GM23338 (cell line): ENCODE measurements around the gene ARHGAP1. TPM values are rescaled to one million over a fixed set of nuclear protein-coding genes. Genes with fewer than 3 reads are reported as not detected.

Source experiments
- ATAC-seq: fragments of 200-7000 bp; cut with Tn5 transposase; 3 replicates; pipeline ENCODE4 v1.9.1; 2020
- DNase-seq: peaks from one replicate; pipeline ENCODE4 v3.0.0-alpha.2; 2015; ENCODE audit warnings: low spot score
- H2AFZ ChIP-seq: fragments of 200-600 bp; sonication (generic); 2 replicates; pipeline ENCODE4 v1.8.0; 2016; ENCODE audit warnings: antibody characterized with exemption, mild to moderate bottlenecking, moderate library complexity
- H3F3A ChIP-seq: fragments of 200-600 bp; sonication (generic); replicated peaks from 2 replicates; pipeline ENCODE4 v1.8.0; 2017; ENCODE audit warnings: antibody characterized with exemption, mixed run types, low read depth
- H3K27ac ChIP-seq: fragments of 200-600 bp; sonication (generic); 2 replicates; pipeline ENCODE4 v1.6.1; 2016; ENCODE audit warnings: low read depth
- H3K27me3 ChIP-seq: fragments of 200-600 bp; sonication (generic); 2 replicates; pipeline ENCODE4 v1.8.0; 2016; ENCODE audit warnings: mild to moderate bottlenecking, mixed run types, moderate library complexity; ENCODE audit not compliant: insufficient read depth
- H3K36me3 ChIP-seq: fragments of 200-600 bp; sonication (generic); 2 replicates; pipeline ENCODE4 v1.8.0; 2016; ENCODE audit warnings: mild to moderate bottlenecking; ENCODE audit not compliant: insufficient read depth
- H3K4me1 ChIP-seq: fragments of 200-600 bp; sonication (generic); 2 replicates; pipeline ENCODE4 v1.8.0; 2016; ENCODE audit warnings: mild to moderate bottlenecking, moderate library complexity; ENCODE audit not compliant: insufficient read depth
- H3K4me2 ChIP-seq: fragments of 200-600 bp; sonication (generic); 2 replicates; pipeline ENCODE4 v1.7.1; 2017; ENCODE audit warnings: mixed run types
- H3K4me3 ChIP-seq: fragments of 200-600 bp; sonication (generic); 2 replicates; pipeline ENCODE4 v1.6.1; 2016; ENCODE audit warnings: mixed run types
- H3K79me2 ChIP-seq: fragments of 200-600 bp; sonication (generic); replicated peaks from 2 replicates; pipeline ENCODE4 v1.8.0; 2017; ENCODE audit warnings: mild to moderate bottlenecking; ENCODE audit not compliant: insufficient read depth
- H3K9me2 ChIP-seq: fragments of 200-600 bp; sonication (generic); 2 replicates; pipeline ENCODE4 v1.8.0; 2017; ENCODE audit not compliant: insufficient read depth
- H4K20me1 ChIP-seq: fragments of 200-600 bp; sonication (generic); replicated peaks from 2 replicates; pipeline ENCODE4 v1.8.0; 2017; ENCODE audit warnings: mild to moderate bottlenecking; ENCODE audit not compliant: insufficient read depth
- H3K27ac Mint-ChIP-seq: 2 replicates; pipeline ENCODE4 v1.8.0; 2020; ENCODE audit warnings: inconsistent platforms, mild to moderate bottlenecking, moderate library complexity, mixed read lengths
- H3K27me3 Mint-ChIP-seq: 3 replicates; pipeline ENCODE4 v1.8.0; 2022; ENCODE audit warnings: low read depth, mild to moderate bottlenecking, moderate library complexity, mixed read lengths, inconsistent platforms; ENCODE audit not compliant: insufficient read depth, poor library complexity
- H3K36me3 Mint-ChIP-seq: 3 replicates; pipeline ENCODE4 v1.8.0; 2021; ENCODE audit warnings: low read depth, mild to moderate bottlenecking, inconsistent platforms, moderate library complexity, mixed read lengths
- H3K4me1 Mint-ChIP-seq: 3 replicates; pipeline ENCODE4 v1.8.0; 2020; ENCODE audit warnings: mild to moderate bottlenecking, inconsistent platforms, mixed read lengths
- H3K4me3 Mint-ChIP-seq: 3 replicates; pipeline ENCODE4 v1.8.0; 2021; ENCODE audit warnings: moderate library complexity, mild to moderate bottlenecking, inconsistent platforms, mixed read lengths
- H3K9me3 Mint-ChIP-seq: 3 replicates; pipeline ENCODE4 v1.8.0; 2020; ENCODE audit warnings: moderate library complexity, mild to moderate bottlenecking, inconsistent platforms, mixed read lengths
- CREB1 ChIP-seq: fragments of 250-450 bp; sonication (Bioruptor Pico); IDR thresholded peaks from 2 replicates; pipeline ENCODE4 v1.5.0; 2020; ENCODE audit warnings: low read depth, mild to moderate bottlenecking, moderate library complexity
- CTCF ChIP-seq, 2 experiments: fragments of 200-600 bp in 1 of 2; sonication (generic) in 1 of 2; conservative IDR thresholded peaks; 2 replicates each; pipeline versions ENCODE4 v1.5.1 to v1.6.1; 2016 to 2017; ENCODE audit warnings: antibody characterized with exemption in 2 of 2, low read depth in 2 of 2, mild to moderate bottlenecking in 2 of 2, moderate library complexity in 1 of 2
- ETS1 ChIP-seq: IDR thresholded peaks from 2 replicates; pipeline ENCODE4 v1.6.1; 2016; ENCODE audit warnings: antibody characterized with exemption
- JUNB ChIP-seq: IDR thresholded peaks from one replicate; pipeline ENCODE4 v1.6.1; 2016; ENCODE audit warnings: antibody characterized with exemption; ENCODE audit not compliant: unreplicated experiment
- NANOG ChIP-seq: IDR thresholded peaks from 2 replicates; pipeline ENCODE4 v1.6.1; 2016; ENCODE audit warnings: antibody characterized with exemption, borderline replicate concordance
- REST ChIP-seq: IDR thresholded peaks from one replicate; pipeline ENCODE4 v1.6.1; 2018; ENCODE audit warnings: antibody characterized with exemption; ENCODE audit not compliant: unreplicated experiment
- STAT1 ChIP-seq: IDR thresholded peaks from one replicate; pipeline ENCODE4 v1.6.1; 2016; ENCODE audit warnings: antibody characterized with exemption; ENCODE audit not compliant: unreplicated experiment
- ZNF331 ChIP-seq: fragments of 250-450 bp; sonication (Bioruptor Pico); IDR thresholded peaks from 2 replicates; pipeline ENCODE4 v1.5.0; 2020; ENCODE audit warnings: low read depth, mild to moderate bottlenecking, moderate library complexity
- polyA plus RNA-seq: library from polyadenylated mRNA; unstranded; fragments of >200 nt; fragmentation: Nextera tagmentation; extraction: Ambion mirVana; gene quantifications from 2 replicates; pipeline ENCODE4 v1.2.1, GENCODE V29; 2016
- total RNA-seq: library from RNA; depleted of rRNA; stranded (reverse); fragments of >200 nt; shearing (Covaris generic); gene quantifications from 2 replicates; pipeline ENCODE4 v1.2.3, GENCODE V29; 2014

Gene ARHGAP1
- total and polyA plus RNA-seq, 2 experiments from 2014 or later, result 23.4 to 38.1 TPM

- peaks cover 8% of the 10 kb centered on the region for H3K27me3 Mint-ChIP-seq
- no peaks in the 10 kb centered on the region for H3K9me2 ChIP-seq
- H3K36me3 ChIP-seq, result no peaks in the 10 kb centered on the region
- no peaks in the 10 kb centered on the region for H3K9me3 Mint-ChIP-seq
- H3K4me2 ChIP-seq, result no peak overlapping the region
- DNase-seq (no peak), ATAC-seq (peak; percentile 7; the same call in 2 of the 3 replicates)
- no peak overlapping the region for H2AFZ ChIP-seq
- H3K4me3 Mint-ChIP-seq, result no peak overlapping the region
- no peaks in the 10 kb centered on the region for H3K79me2 ChIP-seq
- TF ChIP-seq REST (no peak), CTCF (conservative IDR thresholded peaks at IDR 0.05; ENCODE audit: low read depth in 2 of 2) (peak; percentile 8 to 55; a peak in 2 of 4 replicates)
- H3K27ac ChIP-seq, result 0 out of 2 replicates have a peak overlapping the region, but pooled peaks have one; percentile 14
- peaks cover 19% of the 10 kb centered on the region for H3K4me1 ChIP-seq
- no peaks in the 10 kb centered on the region for H4K20me1 ChIP-seq
- H3K4me3 ChIP-seq, result no peak overlapping the region
- peaks cover 2% of the 10 kb centered on the region; the same call in 1 of the 2 replicates for H3F3A ChIP-seq
- peaks cover 3% of the 10 kb centered on the region for H3K36me3 Mint-ChIP-seq
- no peaks in the 10 kb centered on the region for H3K27me3 ChIP-seq
- peaks cover 20% of the 10 kb centered on the region for H3K4me1 Mint-ChIP-seq
- peak overlapping the region; percentile 24; the same call in 1 of the 2 replicates for H3K27ac Mint-ChIP-seq
Observed at GRCh38 chr11:46677991-46678740, 22.3 kb downstream of the ARHGAP1 start.

- peak; percentile 4; the same call in 2 of the 3 replicates for ATAC-seq
- H2AFZ ChIP-seq, result no peak overlapping the region
- H3K4me2 ChIP-seq, result no peak overlapping the region
- DNase-seq, result no peak
- H3K27ac ChIP-seq, result 0 out of 2 replicates have a peak overlapping the region, but pooled peaks have one; percentile 69
- H3K9me2 ChIP-seq, result no peaks in the 10 kb centered on the region
- H3K4me1 ChIP-seq, result peaks cover 19% of the 10 kb centered on the region
- Mint-ChIP-seq H3K36me3 (peaks cover 12% of the 10 kb centered on the region), H3K9me3 (no peaks in the 10 kb centered on the region), H3K4me3 (no peak overlapping the region; the same call in 2 of the 3 replicates), H3K4me1 (peaks cover 20% of the 10 kb centered on the region), H3K27me3 (peaks cover 8% of the 10 kb centered on the region), H3K27ac (no peak overlapping the region)
- no peaks in the 10 kb centered on the region; the same call in 1 of the 2 replicates for H3F3A ChIP-seq
- H4K20me1 ChIP-seq, result no peaks in the 10 kb centered on the region
- no peaks in the 10 kb centered on the region for H3K27me3 ChIP-seq
- no peak overlapping the region for H3K4me3 ChIP-seq
- no peaks in the 10 kb centered on the region for H3K79me2 ChIP-seq
- no peaks in the 10 kb centered on the region for H3K36me3 ChIP-seq
- TF ChIP-seq ZNF331 (CRISPR knock-in tag), result no peak
- TF ChIP-seq REST, result no peak
- TF ChIP-seq JUNB, result no peak
- no peak for TF ChIP-seq CREB1 (CRISPR knock-in tag)
- no peak for TF ChIP-seq STAT1
- no peak for TF ChIP-seq NANOG
- no peak for TF ChIP-seq ETS1
- TF ChIP-seq CTCF (conservative IDR thresholded peaks at IDR 0.05; ENCODE audit: low read depth in 2 of 2), result no peak
Observed at GRCh38 chr11:46677169-46677568, 23.2 kb downstream of the ARHGAP1 start.
